Measurements from ENCODE around the gene EP300. TPM values are rescaled to one million over a fixed set of nuclear protein-coding genes. Genes with fewer than 3 reads are reported as not detected.

Gene EP300
- total RNA-seq, 1 experiment from 2014 or later = 25.2 TPM

GRCh38 chr22:41204992-41205900 lies 112.9 kb downstream of the EP300 start, which contains the start of gene L3MBTL2:
Gene L3MBTL2 (plus strand): TSS chr22:41205312. CDS start chr22:41205363, 51 bp downstream.
- peak; percentile 95 for DNase-seq (ENCODE audit: low read depth)

- no peak for DNase-seq (ENCODE audit: low read depth)
Observed at GRCh38 chr22:41206719-41207118, 114.3 kb downstream of the EP300 start.

GRCh38 chr22:41215409-41215808 lies 123.0 kb downstream of the EP300 start:
- DNase-seq (ENCODE audit: low read depth) = no peak

GRCh38 chr22:41215926-41216325 lies 123.5 kb downstream of the EP300 start:
- DNase-seq (ENCODE audit: low read depth) = no peak

GRCh38 chr22:41216984-41217383 lies 124.6 kb downstream of the EP300 start:
- DNase-seq (ENCODE audit: low read depth) = no peak

GRCh38 chr22:41217553-41218157 lies 125.3 kb downstream of the EP300 start:
- DNase-seq (ENCODE audit: low read depth) = no peak

GRCh38 chr22:41222846-41223507 lies 130.6 kb downstream of the EP300 start:
- DNase-seq (ENCODE audit: low read depth) = no peak

GRCh38 chr22:41223535-41223934 lies 131.1 kb downstream of the EP300 start:
- DNase-seq (ENCODE audit: low read depth) = no peak

- DNase-seq (ENCODE audit: low read depth) = no peak
Observed at GRCh38 chr22:41226723-41227655, 134.6 kb downstream of the EP300 start.

GRCh38 chr22:41229215-41229614 lies 136.8 kb downstream of the EP300 start:
- no peak for DNase-seq (ENCODE audit: low read depth)

Other genes with a start within 250 kb of the EP300 start
- gene ST13, start 236.0 kb upstream of the EP300 start, total RNA-seq (2014; rRNA removed; shearing (Covaris generic)) = 87.2 and 129 TPM in 2 replicates
- 7.4 and 9.0 TPM in 2 replicates for gene XPNPEP3, start 235.4 kb upstream of the EP300 start, total RNA-seq (2014; rRNA removed; shearing (Covaris generic))
- not detected in 2 replicates for gene DNAJB7, start 230.5 kb upstream of the EP300 start, total RNA-seq (2014; rRNA removed; shearing (Covaris generic))
- 67.1 and 68.5 TPM in 2 replicates for gene RBX1, start 141.2 kb upstream of the EP300 start, total RNA-seq (2014; rRNA removed; shearing (Covaris generic))
- gene L3MBTL2, start 112.7 kb downstream of the EP300 start, total RNA-seq (2014; rRNA removed; shearing (Covaris generic)) = 15.6 and 21.6 TPM in 2 replicates
- not detected in 2 replicates for gene CHADL, start 148.3 kb downstream of the EP300 start, total RNA-seq (2014; rRNA removed; shearing (Covaris generic))
- gene RANGAP1, start 193.6 kb downstream of the EP300 start, total RNA-seq (2014; rRNA removed; shearing (Covaris generic)) = 60.4 and 97.9 TPM in 2 replicates
- gene ZC3H7B, start 208.9 kb downstream of the EP300 start, total RNA-seq (2014; rRNA removed; shearing (Covaris generic)) = 19.2 and 36.5 TPM in 2 replicates